Thyroid gland (tissue), 4 donors: ENCODE results near the gene SLC25A21.

Source experiments
- CTCF ChIP-seq, 6 experiments: fragments of 200-600 bp in 3 of 6; fragments of 450-650 bp in 3 of 6; sonication (generic) in 3 of 6; IDR thresholded peaks; one replicate each; pipeline ENCODE4 v1.5.1; 2016 to 2019; ENCODE audit warnings: antibody characterized with exemption in 6 of 6, mild to moderate bottlenecking in 2 of 6, inconsistent platforms in 1 of 6, moderate library complexity in 1 of 6
- POLR2A ChIP-seq, 2 donors: fragments of 450-650 bp; IDR thresholded peaks; one replicate each; pipeline ENCODE4 v1.6.1; 2017; ENCODE audit warnings: antibody characterized with exemption in 2 of 2, mild to moderate bottlenecking in 2 of 2, moderate library complexity in 1 of 2

GRCh38 chr14:37051153-37051552, 121.3 kb downstream of the SLC25A21 start:
- no peak for TF ChIP-seq CTCF (IDR thresholded peaks at IDR 0.05)
- TF ChIP-seq POLR2A (IDR thresholded peaks at IDR 0.05), result no peak
